Neural cell (in vitro differentiated cells): ENCODE measurements around the gene FAM193A. TPM values are rescaled to one million over a fixed set of nuclear protein-coding genes. Genes with fewer than 3 reads are reported as not detected.

Experiments used
- H2AFZ ChIP-seq: fragments of 200-600, 300-800 bp; sonication (generic), shearing (Covaris generic); 2 replicates; pipeline ENCODE4 v1.6.0; 2014; ENCODE audit warnings: low read depth, mild to moderate bottlenecking, antibody characterized with exemption, low read length, moderate library complexity
- H3F3A ChIP-seq: fragments of 200-600 bp; shearing (Covaris generic); 2 replicates; pipeline ENCODE4 v1.6.1; 2016; ENCODE audit warnings: mild to moderate bottlenecking, moderate library complexity, mixed read lengths, antibody characterized with exemption, low read length; ENCODE audit not compliant: insufficient read depth, poor library complexity, severe bottlenecking
- H3K27ac ChIP-seq: fragments of 200-600, 300-800 bp; sonication (generic), shearing (Covaris generic); 2 replicates; pipeline ENCODE4 v1.5.1; 2014; ENCODE audit warnings: mild to moderate bottlenecking, low read length, moderate library complexity
- H3K27me3 ChIP-seq: fragments of 300-800, 200-600 bp; sonication (generic), shearing (Covaris generic); 2 replicates; pipeline ENCODE4 v1.6.0; 2014; ENCODE audit warnings: mild to moderate bottlenecking, low read depth, low read length, moderate library complexity; ENCODE audit not compliant: insufficient read depth
- H3K36me3 ChIP-seq: fragments of 300-800, 200-600 bp; sonication (generic), shearing (Covaris generic); 2 replicates; pipeline ENCODE4 v1.5.1; 2014; ENCODE audit warnings: mild to moderate bottlenecking, antibody characterized with exemption, low read length, moderate library complexity; ENCODE audit not compliant: insufficient read depth
- H3K4me2 ChIP-seq: fragments of 300-800, 200-600 bp; sonication (generic), shearing (Covaris generic); 2 replicates; pipeline ENCODE4 v1.6.0; 2014; ENCODE audit warnings: mild to moderate bottlenecking, low read length
- H3K4me3 ChIP-seq: fragments of 300-800, 200-600 bp; sonication (generic), shearing (Covaris generic); 2 replicates; pipeline ENCODE4 v1.5.1; 2014; ENCODE audit warnings: mild to moderate bottlenecking, low read length, moderate library complexity
- H3K79me2 ChIP-seq: fragments of 200-600 bp; shearing (Covaris generic); replicated peaks from 2 replicates; pipeline ENCODE4 v1.6.0; 2014; ENCODE audit warnings: mild to moderate bottlenecking, low read length, moderate library complexity; ENCODE audit not compliant: insufficient read depth
- H3K9ac ChIP-seq: fragments of 300-800, 200-600 bp; sonication (generic), shearing (Covaris generic); 2 replicates; pipeline ENCODE4 v1.6.1; 2016; ENCODE audit warnings: mild to moderate bottlenecking, low read length, mixed read lengths
- H3K9me2 ChIP-seq: fragments of 200-600 bp; shearing (Covaris generic); 2 replicates; pipeline ENCODE4 v1.6.1; 2016; ENCODE audit warnings: mild to moderate bottlenecking, low read length, mixed read lengths; ENCODE audit not compliant: insufficient read depth
- H3K9me3 ChIP-seq: fragments of 200-600, 300-800 bp; sonication (generic), shearing (Covaris generic); 2 replicates; pipeline ENCODE4 v1.6.1; 2016; ENCODE audit warnings: mild to moderate bottlenecking, mixed run types, low read length, moderate library complexity, mixed read lengths
- H4K20me1 ChIP-seq: fragments of 200-600 bp; shearing (Covaris generic); 2 replicates; pipeline ENCODE4 v1.6.1; 2016; ENCODE audit warnings: mild to moderate bottlenecking, mixed run types; ENCODE audit not compliant: insufficient read depth
- CTCF ChIP-seq: fragments of 450-650 bp; IDR thresholded peaks from 2 replicates; pipeline ENCODE4 v1.5.1; 2014; ENCODE audit warnings: antibody characterized with exemption, mild to moderate bottlenecking, moderate library complexity; ENCODE audit not compliant: poor library complexity, severe bottlenecking
- EP300 ChIP-seq: fragments of 450-650 bp; conservative IDR thresholded peaks from 2 replicates; pipeline ENCODE4 v1.6.1; 2014; ENCODE audit warnings: antibody characterized with exemption, mild to moderate bottlenecking, moderate library complexity; ENCODE audit not compliant: poor library complexity, severe bottlenecking
- EZH2 ChIP-seq: fragments of 200-600, 300-800 bp; shearing (Covaris generic), sonication (generic); IDR thresholded peaks from 2 replicates; pipeline ENCODE4 v1.6.1; 2014; ENCODE audit warnings: antibody characterized with exemption, low read length, borderline replicate concordance, mild to moderate bottlenecking; ENCODE audit not compliant: insufficient read depth, poor library complexity, severe bottlenecking
- MXI1 ChIP-seq: fragments of 450-650 bp; conservative IDR thresholded peaks from 2 replicates; pipeline ENCODE4 v1.6.1; 2014; ENCODE audit warnings: antibody characterized with exemption, mild to moderate bottlenecking; ENCODE audit not compliant: poor library complexity, severe bottlenecking
- POLR2AphosphoS5 ChIP-seq: IDR thresholded peaks from 2 replicates; pipeline ENCODE4 v1.6.1; 2012
- RAD21 ChIP-seq: fragments of 450-650 bp; conservative IDR thresholded peaks from 2 replicates; pipeline ENCODE4 v1.6.1; 2014; ENCODE audit warnings: antibody characterized with exemption, mild to moderate bottlenecking, moderate library complexity
- SMC3 ChIP-seq: fragments of 450-650 bp; conservative IDR thresholded peaks from 2 replicates; pipeline ENCODE4 v1.6.1; 2014; ENCODE audit warnings: antibody characterized with exemption, mild to moderate bottlenecking, moderate library complexity; ENCODE audit not compliant: poor library complexity
- TAF1 ChIP-seq: IDR thresholded peaks from 2 replicates; pipeline ENCODE4 v1.6.1; 2012; ENCODE audit warnings: low read depth
- polyA plus RNA-seq: library from polyadenylated mRNA; depleted of rRNA; stranded (reverse); fragments of >200 nt; gene quantifications from 2 replicates; pipeline ENCODE4 v1.2.3, GENCODE V29; 2014
- TF ChIP-seq, protein P1 (sequence below): IDR thresholded peaks from 2 replicates; pipeline ENCODE4 v1.6.1; 2012; ENCODE audit warnings: borderline replicate concordance

Gene FAM193A
- polyA plus RNA-seq, 1 donor from 2014 or later = 11.6 TPM

- H3K9me3 ChIP-seq = no peaks in the 10 kb centered on the region
- no peak overlapping the region for H3K27ac ChIP-seq
- no peak overlapping the region for H3K9ac ChIP-seq
- no peaks in the 10 kb centered on the region for H3K9me2 ChIP-seq
- TF ChIP-seq SMC3 (no peak), TAF1 (no peak), EZH2 (no peak), MXI1 (no peak), POLR2AphosphoS5 (no peak), CTCF (no peak), RAD21 (no peak), EP300 (no peak)
- TF ChIP-seq, protein P1, sequence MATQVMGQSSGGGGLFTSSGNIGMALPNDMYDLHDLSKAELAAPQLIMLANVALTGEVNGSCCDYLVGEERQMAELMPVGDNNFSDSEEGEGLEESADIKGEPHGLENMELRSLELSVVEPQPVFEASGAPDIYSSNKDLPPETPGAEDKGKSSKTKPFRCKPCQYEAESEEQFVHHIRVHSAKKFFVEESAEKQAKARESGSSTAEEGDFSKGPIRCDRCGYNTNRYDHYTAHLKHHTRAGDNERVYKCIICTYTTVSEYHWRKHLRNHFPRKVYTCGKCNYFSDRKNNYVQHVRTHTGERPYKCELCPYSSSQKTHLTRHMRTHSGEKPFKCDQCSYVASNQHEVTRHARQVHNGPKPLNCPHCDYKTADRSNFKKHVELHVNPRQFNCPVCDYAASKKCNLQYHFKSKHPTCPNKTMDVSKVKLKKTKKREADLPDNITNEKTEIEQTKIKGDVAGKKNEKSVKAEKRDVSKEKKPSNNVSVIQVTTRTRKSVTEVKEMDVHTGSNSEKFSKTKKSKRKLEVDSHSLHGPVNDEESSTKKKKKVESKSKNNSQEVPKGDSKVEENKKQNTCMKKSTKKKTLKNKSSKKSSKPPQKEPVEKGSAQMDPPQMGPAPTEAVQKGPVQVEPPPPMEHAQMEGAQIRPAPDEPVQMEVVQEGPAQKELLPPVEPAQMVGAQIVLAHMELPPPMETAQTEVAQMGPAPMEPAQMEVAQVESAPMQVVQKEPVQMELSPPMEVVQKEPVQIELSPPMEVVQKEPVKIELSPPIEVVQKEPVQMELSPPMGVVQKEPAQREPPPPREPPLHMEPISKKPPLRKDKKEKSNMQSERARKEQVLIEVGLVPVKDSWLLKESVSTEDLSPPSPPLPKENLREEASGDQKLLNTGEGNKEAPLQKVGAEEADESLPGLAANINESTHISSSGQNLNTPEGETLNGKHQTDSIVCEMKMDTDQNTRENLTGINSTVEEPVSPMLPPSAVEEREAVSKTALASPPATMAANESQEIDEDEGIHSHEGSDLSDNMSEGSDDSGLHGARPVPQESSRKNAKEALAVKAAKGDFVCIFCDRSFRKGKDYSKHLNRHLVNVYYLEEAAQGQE = no peak
- no peak overlapping the region for H2AFZ ChIP-seq
- H3K36me3 ChIP-seq = no peaks in the 10 kb centered on the region
- no peaks in the 10 kb centered on the region for H3F3A ChIP-seq
- peaks cover 7% of the 10 kb centered on the region for H4K20me1 ChIP-seq
- H3K4me2 ChIP-seq = no peak overlapping the region
- no peaks in the 10 kb centered on the region for H3K27me3 ChIP-seq
- peaks cover 51% of the 10 kb centered on the region for H3K79me2 ChIP-seq
- no peak overlapping the region for H3K4me3 ChIP-seq
Observed at GRCh38 chr4:2487632-2488031, 48.8 kb upstream of the FAM193A start.

GRCh38 chr4:2489081-2489805 is 47.2 kb upstream of the FAM193A start:
- Histone ChIP-seq H3K27ac (no peak overlapping the region), H3K79me2 (peaks cover 40% of the 10 kb centered on the region), H3K4me2 (no peak overlapping the region), H2AFZ (no peak overlapping the region), H3K9me2 (no peaks in the 10 kb centered on the region), H3K9ac (no peak overlapping the region), H3K4me3 (no peak overlapping the region), H3F3A (no peaks in the 10 kb centered on the region), H3K9me3 (no peaks in the 10 kb centered on the region), H3K36me3 (no peaks in the 10 kb centered on the region), H4K20me1 (peaks cover 7% of the 10 kb centered on the region), H3K27me3 (no peaks in the 10 kb centered on the region)
- no peak for TF ChIP-seq SMC3
- no peak for TF ChIP-seq MXI1
- TF ChIP-seq, protein P1 = no peak
- TF ChIP-seq TAF1 = no peak
- TF ChIP-seq CTCF = no peak
- TF ChIP-seq RAD21 = no peak
- no peak for TF ChIP-seq EZH2
- TF ChIP-seq EP300 = no peak
- TF ChIP-seq POLR2AphosphoS5 = no peak
